Psoas muscle (tissue), 8 donors: Measurements from ENCODE around the gene SLC44A1. TPM values are rescaled to one million over a fixed set of nuclear protein-coding genes. Genes with fewer than 3 reads are reported as not detected.

Source experiments
- ATAC-seq, 4 donors: fragments of 200-7000 bp; cut with Tn5 transposase; one replicate each; pipeline ENCODE4 v1.9.1; 2020; ENCODE audit warnings: moderate library complexity in 3 of 4, mild to moderate bottlenecking in 2 of 4
- DNase-seq, 2 donors: peaks; one replicate each; pipeline ENCODE4 v3.0.0-alpha.2; 2020
- H3K27ac ChIP-seq: fragments of 200-600 bp; one replicate; pipeline ENCODE4 v1.8.0; 2022
- H3K27me3 ChIP-seq, 3 donors: fragments of 200-600 bp in 1 of 3; one replicate each; pipeline versions ENCODE4 v1.6.1 to v1.8.0; 2013 to 2022; ENCODE audit warnings: low read length in 2 of 3, mild to moderate bottlenecking in 2 of 3, moderate library complexity in 1 of 3; ENCODE audit not compliant: insufficient read depth in 3 of 3
- H3K36me3 ChIP-seq, 2 donors: fragments of 200-600 bp in 1 of 2; one replicate each; pipeline versions ENCODE4 v1.6.1 to v1.8.0; 2013 to 2022; ENCODE audit warnings: low read depth in 1 of 2, mild to moderate bottlenecking in 1 of 2, moderate library complexity in 1 of 2; ENCODE audit not compliant: insufficient read depth in 1 of 2
- H3K4me1 ChIP-seq: fragments of 200-600 bp; one replicate; pipeline ENCODE4 v1.8.0; 2022
- H3K4me3 ChIP-seq: fragments of 200-600 bp; one replicate; pipeline ENCODE4 v1.8.0; 2022; ENCODE audit warnings: mild to moderate bottlenecking
- H3K9me3 ChIP-seq: fragments of 200-600 bp; one replicate; pipeline ENCODE4 v1.8.0; 2022
- WGBS, 3 donors: extraction: QIAGEN DNeasy Blood & Tissue Kit; methylation state at CpG; one replicate each; pipeline versions ENCODE4 v1.1.6 to v1.1.7; 2013; 5-methylcytosine and 5-hydroxymethylcytosine counted together
- intact Hi-C, 2 donors: fragments of 100-400 bp; cut with DNase I; formaldehyde crosslinking; loops; one replicate each; pipeline versions ENCODE4 v1.11.0 to v1.14.2; 2022
- polyA plus RNA-seq, 3 donors: library from polyadenylated mRNA; stranded (reverse); fragments of 200-250 nt; gene quantifications; one replicate each; pipeline ENCODE4 v1.2.3, GENCODE V29; 2013
- total RNA-seq, 4 donors: library from RNA; stranded (reverse); fragmentation: NEBNext Ultra II Directional in 2 of 4; extraction: Animal tissue kit (Norgen Biotek cat#: 25700) in 2 of 4; gene quantifications; one replicate each; pipeline versions ENCODE4 v1.2.1 to v1.2.4, GENCODE V29; 2021 to 2023
- TF ChIP-seq, protein P1 (sequence below): fragments of 200-600 bp; IDR thresholded peaks from one replicate; pipeline ENCODE4 v1.8.0; 2022; ENCODE audit warnings: antibody characterized with exemption
- donor health status: healthy with polysubstance abuse.
- donor health status: DM: no; HTN: no; CAD: no; lungs with moderate emphysema.
- donor health status: Bipolar disorder and iron deficiency.
- donor health status: healthy.
- donor health status: DM: yes; HTN: yes; CAD: no.
- donor health status: DM: no; HTN: no; CAD: no.
- donor health status: DM: no; HTN: no; CAD: no.
- donor health status: DM: yes; HTN: yes; CAD: no.

SLC44A1 gene
- total and polyA plus RNA-seq, 7 donors = 3.3 to 18.9 (median 7.0) TPM

DNA sequence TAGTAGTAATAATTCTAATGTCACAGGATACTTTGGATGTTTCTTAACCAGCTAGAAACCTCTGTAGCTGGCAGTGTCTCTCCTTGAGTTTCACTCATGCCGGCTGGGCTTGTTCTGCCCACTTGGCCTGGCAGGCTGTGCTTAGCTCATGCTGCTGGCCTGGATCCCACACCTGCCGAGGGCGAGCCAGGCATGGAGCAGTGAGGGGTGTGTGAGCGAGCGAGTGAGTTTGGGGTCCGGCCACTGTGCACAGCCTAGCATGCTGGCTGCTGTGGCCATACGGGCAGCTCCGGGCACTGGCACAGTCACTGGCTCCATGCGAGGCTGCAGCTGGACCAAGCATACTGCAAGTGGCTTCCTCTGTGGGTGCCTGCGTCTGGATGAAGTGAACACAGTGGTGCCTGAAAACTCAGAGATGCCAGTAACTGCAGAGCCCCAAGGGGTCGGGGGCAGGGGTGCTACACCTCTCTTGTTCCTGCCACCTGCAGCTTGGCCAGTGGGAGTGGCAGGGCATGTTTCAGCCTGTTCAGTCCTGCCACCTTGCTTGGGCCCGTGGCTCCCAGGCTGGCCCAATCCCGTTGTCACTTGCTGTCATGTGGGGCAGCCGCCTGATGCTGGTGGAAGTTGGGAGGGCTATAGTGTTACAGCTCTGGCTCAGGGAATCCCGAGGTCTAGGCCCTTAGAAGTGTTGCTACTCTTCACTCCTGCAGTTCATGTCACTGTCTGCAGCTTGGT lies 213.3 kb downstream of the SLC44A1 start:
- H3K4me3 ChIP-seq = peak overlapping the region; percentile 64
- intact Hi-C loops = loop anchor here in 1 of 2 donors (2.0 kb wide), 2 partner anchors 13 to 21 kb away; no protein-coding TSS in a partner anchor
- TF ChIP-seq, protein P1, sequence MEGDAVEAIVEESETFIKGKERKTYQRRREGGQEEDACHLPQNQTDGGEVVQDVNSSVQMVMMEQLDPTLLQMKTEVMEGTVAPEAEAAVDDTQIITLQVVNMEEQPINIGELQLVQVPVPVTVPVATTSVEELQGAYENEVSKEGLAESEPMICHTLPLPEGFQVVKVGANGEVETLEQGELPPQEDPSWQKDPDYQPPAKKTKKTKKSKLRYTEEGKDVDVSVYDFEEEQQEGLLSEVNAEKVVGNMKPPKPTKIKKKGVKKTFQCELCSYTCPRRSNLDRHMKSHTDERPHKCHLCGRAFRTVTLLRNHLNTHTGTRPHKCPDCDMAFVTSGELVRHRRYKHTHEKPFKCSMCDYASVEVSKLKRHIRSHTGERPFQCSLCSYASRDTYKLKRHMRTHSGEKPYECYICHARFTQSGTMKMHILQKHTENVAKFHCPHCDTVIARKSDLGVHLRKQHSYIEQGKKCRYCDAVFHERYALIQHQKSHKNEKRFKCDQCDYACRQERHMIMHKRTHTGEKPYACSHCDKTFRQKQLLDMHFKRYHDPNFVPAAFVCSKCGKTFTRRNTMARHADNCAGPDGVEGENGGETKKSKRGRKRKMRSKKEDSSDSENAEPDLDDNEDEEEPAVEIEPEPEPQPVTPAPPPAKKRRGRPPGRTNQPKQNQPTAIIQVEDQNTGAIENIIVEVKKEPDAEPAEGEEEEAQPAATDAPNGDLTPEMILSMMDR = no peak
- peaks cover 38% of the 10 kb centered on the region for H3K4me1 ChIP-seq
- ATAC-seq (peak; percentile 91 to 92 (median 92)), DNase-seq (peak; percentile 56 to 80)
- no peaks in the 10 kb centered on the region for H3K36me3 ChIP-seq
- no peaks in the 10 kb centered on the region for H3K9me3 ChIP-seq
- no peaks in the 10 kb centered on the region for H3K27me3 ChIP-seq
- H3K27ac ChIP-seq = peak overlapping the region; percentile 96
- 30 to 48% (median 34%) methylated on average over 15 of the region's 15 CpGs for WGBS, 3 donors

DNA sequence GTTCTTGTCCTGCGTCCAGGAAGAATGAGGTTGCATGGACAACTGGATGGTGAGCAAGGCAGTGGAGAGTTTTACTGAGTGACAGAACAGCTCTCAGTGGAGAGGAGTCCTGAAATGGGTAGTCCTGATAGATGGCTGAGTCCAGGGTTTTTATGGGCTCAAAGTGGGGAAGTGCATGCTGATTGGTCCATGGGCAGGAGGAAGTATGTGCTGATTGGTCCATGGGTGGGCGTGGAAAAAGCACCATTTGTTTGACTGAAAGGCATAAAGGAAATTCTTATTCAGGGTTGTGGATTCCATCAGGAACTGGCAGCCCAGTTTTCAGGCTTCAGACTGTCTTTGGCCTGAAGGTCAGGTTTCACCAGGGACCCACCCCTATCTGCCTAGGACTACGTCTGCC lies 214.0 kb downstream of the SLC44A1 start:
- Histone ChIP-seq H3K27ac (peak overlapping the region; percentile 96), H3K4me1 (peaks cover 38% of the 10 kb centered on the region), H3K9me3 (no peaks in the 10 kb centered on the region), H3K27me3 (no peaks in the 10 kb centered on the region), H3K4me3 (peak overlapping the region; percentile 64), H3K36me3 (no peaks in the 10 kb centered on the region)
- DNase-seq (no peak), ATAC-seq (peak; percentile 77 to 89 (median 86))
- WGBS, 3 donors = 28 to 62% (median 45%) methylated on average over 3 of the region's 3 CpGs
- TF ChIP-seq, protein P1 = no peak
- intact Hi-C loops = loop anchor here in 1 of 2 donors (2.0 kb wide), 2 partner anchors 14 to 22 kb away; no protein-coding TSS in a partner anchor

DNA sequence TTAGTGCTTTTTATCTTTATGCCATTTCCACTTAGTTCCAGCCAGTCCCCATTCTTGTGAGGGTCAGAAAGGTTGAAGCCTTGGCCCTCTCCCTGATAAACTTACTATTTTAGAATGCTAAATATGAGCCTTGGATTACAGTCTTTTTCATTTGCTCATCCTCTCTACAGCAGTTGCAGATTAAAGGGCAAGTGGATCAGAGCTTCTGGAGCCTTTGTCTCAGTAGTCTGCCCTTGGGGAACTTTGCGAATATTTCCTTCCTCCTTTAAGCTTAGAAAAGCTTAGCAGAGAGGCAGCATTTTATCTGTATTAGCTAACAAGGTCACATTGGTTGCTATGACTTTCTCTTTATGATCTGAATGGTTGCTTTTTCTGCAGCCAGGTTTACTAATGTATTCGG lies 214.9 kb downstream of the SLC44A1 start:
- 45 to 63% (median 45%) methylated on average over 2 of the region's 2 CpGs for WGBS, 3 donors
- TF ChIP-seq, protein P1 = no peak
- Histone ChIP-seq H3K4me1 (peaks cover 38% of the 10 kb centered on the region), H3K27me3 (no peaks in the 10 kb centered on the region), H3K9me3 (no peaks in the 10 kb centered on the region), H3K27ac (peak overlapping the region; percentile 96), H3K36me3 (peaks cover 0 to 1% of the 10 kb centered on the region in 2 donors), H3K4me3 (peak overlapping the region; percentile 64)
- intact Hi-C loops = loop anchor here in 1 of 2 donors (2.0 kb wide), 2 partner anchors 15 to 23 kb away; no protein-coding TSS in a partner anchor
- ATAC-seq = no peak
- no peak for DNase-seq

DNA sequence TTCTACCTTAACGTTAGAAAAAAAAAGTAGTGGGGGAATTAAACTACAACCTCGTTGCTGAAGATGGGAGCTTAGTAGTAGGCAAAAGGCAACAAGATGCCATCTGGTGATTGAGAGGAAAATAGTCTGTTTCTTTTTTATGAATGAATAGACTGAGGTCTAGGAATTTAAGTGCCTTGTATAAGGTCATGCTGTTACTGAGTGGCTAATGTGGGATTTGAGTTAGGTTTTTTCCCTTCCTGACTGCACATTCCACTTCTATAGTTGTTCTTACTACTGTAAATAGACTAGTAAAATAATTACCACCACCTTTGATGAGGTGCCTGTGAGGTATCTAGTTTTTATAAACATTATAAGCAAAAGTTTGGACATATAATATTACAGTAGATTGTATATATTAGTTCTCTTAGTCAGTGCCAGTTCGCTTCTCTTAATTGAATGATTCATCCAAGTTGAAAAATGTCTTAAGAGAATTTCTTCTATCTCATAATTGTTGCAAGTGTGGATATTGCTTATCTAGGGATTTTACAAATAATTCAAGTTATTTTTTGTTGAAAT lies 222.5 kb downstream of the SLC44A1 start:
- no peaks in the 10 kb centered on the region for H3K27me3 ChIP-seq
- intact Hi-C loops = no loop called here
- no peak overlapping the region for H3K4me3 ChIP-seq
- H3K9me3 ChIP-seq = no peaks in the 10 kb centered on the region
- DNase-seq (no peak), ATAC-seq (no peak)
- TF ChIP-seq, protein P1 = no peak
- WGBS, 3 donors = 75 to 80% (median 80%) methylated on average over 3 of the region's 3 CpGs
- no peaks in the 10 kb centered on the region for H3K4me1 ChIP-seq
- no peak overlapping the region for H3K27ac ChIP-seq
- H3K36me3 ChIP-seq = peaks cover 2 to 70% of the 10 kb centered on the region in 2 donors
